Ishikawa (cell line): ENCODE results near the gene ADGRG6.

Experiments used
- CREB1 ChIP-seq: IDR thresholded peaks from 2 replicates; pipeline ENCODE4 v1.6.1; 2012; ENCODE audit warnings: low read depth
- EGR1 ChIP-seq: IDR thresholded peaks from 2 replicates; pipeline ENCODE4 v1.6.1; 2012
- MAX ChIP-seq: IDR thresholded peaks from 2 replicates; pipeline ENCODE4 v1.6.1; 2012
- RAD21 ChIP-seq: IDR thresholded peaks from 2 replicates; pipeline ENCODE4 v1.6.1; 2012; ENCODE audit warnings: low read depth
- REST ChIP-seq: IDR thresholded peaks from 2 replicates; pipeline ENCODE4 v1.6.1; 2012; ENCODE audit warnings: low read depth, mild to moderate bottlenecking

ADGRG6 gene

DNA sequence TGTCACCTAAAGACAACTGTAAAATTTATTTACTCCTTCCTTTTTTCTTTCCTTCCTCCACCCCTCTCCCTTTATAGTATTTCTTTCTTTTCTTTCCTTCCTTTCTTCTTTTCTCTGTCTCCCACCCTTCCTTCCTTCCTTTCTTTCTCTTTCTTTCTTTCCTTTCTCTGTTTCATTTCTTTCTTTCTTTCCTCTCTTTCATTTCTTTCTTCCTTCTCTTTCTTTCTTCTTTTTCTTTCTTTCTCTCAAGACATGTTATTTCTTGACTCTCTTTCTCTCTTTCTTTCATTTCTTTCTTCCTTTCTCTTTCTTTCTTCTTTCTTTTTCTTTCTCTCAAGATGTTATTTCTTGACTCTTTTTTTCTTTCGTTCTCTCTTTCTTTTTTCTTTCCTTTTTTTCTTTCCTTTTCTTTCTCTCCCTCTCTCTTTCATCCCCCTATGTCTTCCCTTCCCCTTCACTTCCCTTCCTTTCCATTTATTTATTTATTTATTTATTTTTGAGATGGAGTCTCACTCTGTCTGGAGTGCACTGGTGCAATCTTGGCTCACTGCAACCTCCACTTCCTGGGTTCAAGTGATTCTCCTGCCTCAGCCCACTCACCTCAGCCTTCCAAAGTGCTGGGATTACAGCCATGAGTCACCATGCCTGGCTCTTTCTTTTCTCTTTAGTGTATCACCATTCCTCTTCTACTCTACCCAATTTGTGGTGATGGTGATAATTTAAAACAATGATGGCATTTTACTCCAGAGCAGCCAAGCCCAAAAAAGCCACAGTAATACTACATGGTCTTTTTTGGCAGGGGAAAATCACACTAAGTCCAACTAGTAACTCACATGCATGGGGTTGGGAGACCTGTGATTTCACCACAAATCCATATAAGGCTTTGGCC lies 188.2 kb downstream of the ADGRG6 start:
- TF ChIP-seq MAX: no peak
- no peak for TF ChIP-seq EGR1
- TF ChIP-seq RAD21: no peak
- no peak for TF ChIP-seq CREB1
- no peak for TF ChIP-seq REST
